WTC11 (cell line): ENCODE measurements around the gene FNDC3A. TPM values are rescaled to one million over a fixed set of nuclear protein-coding genes. Genes with fewer than 3 reads are reported as not detected.

Experiments used
- ARID4B ChIP-seq: sonication (generic); formaldehyde crosslinking; IDR thresholded peaks from 2 replicates; pipeline ENCODE4 v1.8.0; 2023; ENCODE audit warnings: missing genetic modification reagents, mild to moderate bottlenecking, borderline replicate concordance
- FOXP1 ChIP-seq: sonication (generic); formaldehyde crosslinking; IDR thresholded peaks from 2 replicates; pipeline ENCODE4 v1.8.0; 2022; ENCODE audit warnings: missing genetic modification reagents, mild to moderate bottlenecking, moderate library complexity, borderline replicate concordance
- GABPB1 ChIP-seq: sonication (generic); formaldehyde crosslinking; IDR thresholded peaks from 2 replicates; pipeline ENCODE4 v1.8.1; 2023; ENCODE audit warnings: mild to moderate bottlenecking, missing genetic modification reagents
- GTF2I ChIP-seq: fragments of 250-450 bp; sonication (Bioruptor Pico); conservative IDR thresholded peaks from 2 replicates; pipeline ENCODE4 v1.4.0; 2021; ENCODE audit warnings: mild to moderate bottlenecking
- MLX ChIP-seq: sonication (generic); formaldehyde crosslinking; IDR thresholded peaks from 2 replicates; pipeline ENCODE4 v1.8.1; 2023; ENCODE audit warnings: mild to moderate bottlenecking, missing genetic modification reagents, moderate library complexity
- NFE2L1 ChIP-seq: sonication (generic); formaldehyde crosslinking; IDR thresholded peaks from 2 replicates; pipeline ENCODE4 v1.8.1; 2023; ENCODE audit warnings: missing genetic modification reagents
- NFYB ChIP-seq: sonication (generic); formaldehyde crosslinking; conservative IDR thresholded peaks from 2 replicates; pipeline ENCODE4 v1.8.0; 2022; ENCODE audit warnings: low read depth, missing genetic modification reagents
- NR3C1 ChIP-seq: sonication (generic); formaldehyde crosslinking; conservative IDR thresholded peaks from 2 replicates; pipeline ENCODE4 v1.8.1; 2023; ENCODE audit warnings: low read depth, mild to moderate bottlenecking, missing genetic modification reagents
- SOX15 ChIP-seq: fragments of 250-450 bp; sonication (Bioruptor Pico); IDR thresholded peaks from 2 replicates; pipeline ENCODE4 v1.9.0; 2021; ENCODE audit warnings: mild to moderate bottlenecking
- TCF7 ChIP-seq: sonication (generic); formaldehyde crosslinking; IDR thresholded peaks from 2 replicates; pipeline ENCODE4 v1.8.0; 2022; ENCODE audit warnings: mild to moderate bottlenecking, low read depth, missing genetic modification reagents, moderate library complexity
- ZNF121 ChIP-seq: sonication (generic); formaldehyde crosslinking; IDR thresholded peaks from 2 replicates; pipeline ENCODE4 v1.8.0; 2023; ENCODE audit warnings: missing genetic modification reagents
- ZNF219 ChIP-seq: sonication (generic); formaldehyde crosslinking; IDR thresholded peaks from 2 replicates; pipeline ENCODE4 v1.8.0; 2023; ENCODE audit warnings: missing genetic modification reagents, mild to moderate bottlenecking, borderline replicate concordance
- ZSCAN18 ChIP-seq: fragments of 250-450 bp; sonication (Bioruptor Pico); IDR thresholded peaks from 2 replicates; pipeline ENCODE4 v2.1.2; 2022; ENCODE audit warnings: mild to moderate bottlenecking, moderate library complexity
- total RNA-seq: library from RNA; stranded (reverse); gene quantifications from 3 replicates; pipeline ENCODE4 v1.2.3, GENCODE V29; 2021
- TF ChIP-seq, protein P1 (sequence below): sonication (generic); formaldehyde crosslinking; IDR thresholded peaks from 2 replicates; pipeline ENCODE4 v1.8.1; 2022; ENCODE audit warnings: mild to moderate bottlenecking, missing genetic modification reagents, moderate library complexity, borderline replicate concordance
- TF ChIP-seq, protein P2 (sequence below): sonication (generic); formaldehyde crosslinking; conservative IDR thresholded peaks from 2 replicates; pipeline ENCODE4 v1.8.1; 2023; ENCODE audit warnings: mild to moderate bottlenecking, low read depth, missing genetic modification reagents, moderate library complexity
- TF ChIP-seq, protein P3 (sequence below): sonication (generic); formaldehyde crosslinking; IDR thresholded peaks from 2 replicates; pipeline ENCODE4 v1.8.0; 2022; ENCODE audit warnings: mild to moderate bottlenecking, missing genetic modification reagents

FNDC3A gene
- total RNA-seq, 1 experiment from 2014 or later = 24.8 TPM

DNA sequence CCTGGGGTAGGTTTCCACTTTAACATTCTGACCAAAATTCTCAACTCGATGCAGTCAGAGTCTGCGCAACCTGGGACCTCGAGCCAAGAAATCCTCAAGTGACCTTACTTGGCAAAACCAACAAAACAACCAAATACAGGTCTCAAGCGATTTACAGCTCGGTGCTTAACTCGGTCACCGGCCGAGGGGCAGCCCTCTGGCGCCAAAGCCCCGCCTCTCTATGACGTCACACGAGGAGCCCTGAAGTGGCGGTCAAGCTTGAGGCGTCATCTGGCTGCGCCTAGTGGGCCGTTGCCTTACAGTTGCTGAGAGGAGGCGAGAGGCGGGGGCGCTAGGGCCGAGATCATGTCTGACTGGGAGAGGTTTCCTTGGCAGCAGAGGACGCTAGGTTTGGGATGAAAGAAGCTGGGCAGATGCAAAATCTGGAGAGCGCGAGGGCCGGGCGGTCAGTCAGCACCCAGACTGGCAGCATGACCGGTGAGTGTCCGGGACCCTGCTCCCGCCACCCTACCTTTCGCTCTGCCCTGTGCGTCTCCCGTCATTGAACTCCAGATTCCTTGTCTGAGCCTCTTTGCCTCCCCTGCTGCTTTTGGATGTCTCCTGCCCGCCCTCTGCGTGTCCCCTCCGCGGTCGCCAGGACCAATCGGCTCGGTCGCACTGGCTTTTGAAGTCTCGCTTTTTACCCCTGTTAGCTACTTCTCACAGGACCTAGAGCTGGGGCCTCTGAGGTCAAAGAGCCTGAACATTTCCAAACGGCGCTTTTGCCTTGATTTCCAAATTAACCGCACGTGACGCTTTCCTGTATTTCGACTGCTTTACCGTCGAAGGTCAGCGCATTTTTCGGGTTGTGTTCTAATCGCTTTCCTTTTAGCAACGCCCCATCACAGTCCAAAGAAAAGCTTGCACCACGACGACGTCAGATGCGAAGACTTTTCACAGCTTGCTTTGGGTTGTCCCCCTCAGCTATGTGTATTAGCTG is 272.2 kb downstream of the FNDC3A start, which contains the start of gene CDADC1 (continued):
- TF ChIP-seq, protein P1, sequence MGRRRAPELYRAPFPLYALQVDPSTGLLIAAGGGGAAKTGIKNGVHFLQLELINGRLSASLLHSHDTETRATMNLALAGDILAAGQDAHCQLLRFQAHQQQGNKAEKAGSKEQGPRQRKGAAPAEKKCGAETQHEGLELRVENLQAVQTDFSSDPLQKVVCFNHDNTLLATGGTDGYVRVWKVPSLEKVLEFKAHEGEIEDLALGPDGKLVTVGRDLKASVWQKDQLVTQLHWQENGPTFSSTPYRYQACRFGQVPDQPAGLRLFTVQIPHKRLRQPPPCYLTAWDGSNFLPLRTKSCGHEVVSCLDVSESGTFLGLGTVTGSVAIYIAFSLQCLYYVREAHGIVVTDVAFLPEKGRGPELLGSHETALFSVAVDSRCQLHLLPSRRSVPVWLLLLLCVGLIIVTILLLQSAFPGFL (CRISPR knock-in tag) = no peak
- TF ChIP-seq ZNF219 (CRISPR knock-in tag) (no peak), NFYB (no peak), GTF2I (CRISPR knock-in tag) (no peak), TCF7 (CRISPR knock-in tag) (no peak), SOX15 (CRISPR knock-in tag) (no peak), ARID4B (CRISPR knock-in tag) (no peak; the same call in 1 of the 2 replicates), GABPB1 (CRISPR knock-in tag) (no peak), ZNF121 (CRISPR knock-in tag) (no peak), MLX (CRISPR knock-in tag) (no peak), NR3C1 (CRISPR knock-in tag) (no peak), FOXP1 (CRISPR knock-in tag) (no peak; the same call in 1 of the 2 replicates), NFE2L1 (CRISPR knock-in tag) (no peak), ZSCAN18 (no peak)
- TF ChIP-seq, protein P2, sequence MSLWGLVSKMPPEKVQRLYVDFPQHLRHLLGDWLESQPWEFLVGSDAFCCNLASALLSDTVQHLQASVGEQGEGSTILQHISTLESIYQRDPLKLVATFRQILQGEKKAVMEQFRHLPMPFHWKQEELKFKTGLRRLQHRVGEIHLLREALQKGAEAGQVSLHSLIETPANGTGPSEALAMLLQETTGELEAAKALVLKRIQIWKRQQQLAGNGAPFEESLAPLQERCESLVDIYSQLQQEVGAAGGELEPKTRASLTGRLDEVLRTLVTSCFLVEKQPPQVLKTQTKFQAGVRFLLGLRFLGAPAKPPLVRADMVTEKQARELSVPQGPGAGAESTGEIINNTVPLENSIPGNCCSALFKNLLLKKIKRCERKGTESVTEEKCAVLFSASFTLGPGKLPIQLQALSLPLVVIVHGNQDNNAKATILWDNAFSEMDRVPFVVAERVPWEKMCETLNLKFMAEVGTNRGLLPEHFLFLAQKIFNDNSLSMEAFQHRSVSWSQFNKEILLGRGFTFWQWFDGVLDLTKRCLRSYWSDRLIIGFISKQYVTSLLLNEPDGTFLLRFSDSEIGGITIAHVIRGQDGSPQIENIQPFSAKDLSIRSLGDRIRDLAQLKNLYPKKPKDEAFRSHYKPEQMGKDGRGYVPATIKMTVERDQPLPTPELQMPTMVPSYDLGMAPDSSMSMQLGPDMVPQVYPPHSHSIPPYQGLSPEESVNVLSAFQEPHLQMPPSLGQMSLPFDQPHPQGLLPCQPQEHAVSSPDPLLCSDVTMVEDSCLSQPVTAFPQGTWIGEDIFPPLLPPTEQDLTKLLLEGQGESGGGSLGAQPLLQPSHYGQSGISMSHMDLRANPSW = no peak
- TF ChIP-seq, protein P3, sequence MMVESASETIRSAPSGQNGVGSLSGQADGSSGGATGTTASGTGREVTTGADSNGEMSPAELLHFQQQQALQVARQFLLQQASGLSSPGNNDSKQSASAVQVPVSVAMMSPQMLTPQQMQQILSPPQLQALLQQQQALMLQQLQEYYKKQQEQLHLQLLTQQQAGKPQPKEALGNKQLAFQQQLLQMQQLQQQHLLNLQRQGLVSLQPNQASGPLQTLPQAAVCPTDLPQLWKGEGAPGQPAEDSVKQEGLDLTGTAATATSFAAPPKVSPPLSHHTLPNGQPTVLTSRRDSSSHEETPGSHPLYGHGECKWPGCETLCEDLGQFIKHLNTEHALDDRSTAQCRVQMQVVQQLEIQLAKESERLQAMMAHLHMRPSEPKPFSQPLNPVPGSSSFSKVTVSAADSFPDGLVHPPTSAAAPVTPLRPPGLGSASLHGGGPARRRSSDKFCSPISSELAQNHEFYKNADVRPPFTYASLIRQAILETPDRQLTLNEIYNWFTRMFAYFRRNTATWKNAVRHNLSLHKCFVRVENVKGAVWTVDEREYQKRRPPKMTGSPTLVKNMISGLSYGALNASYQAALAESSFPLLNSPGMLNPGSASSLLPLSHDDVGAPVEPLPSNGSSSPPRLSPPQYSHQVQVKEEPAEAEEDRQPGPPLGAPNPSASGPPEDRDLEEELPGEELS (CRISPR knock-in tag) = no peak
